Measurements from ENCODE around the gene SH2D3C. TPM values are rescaled to one million over a fixed set of nuclear protein-coding genes. Genes with fewer than 3 reads are reported as not detected.

The SH2D3C gene
- 0.77 and 4.1 TPM in 2 replicates for total RNA-seq (2011; cell fraction: chromatin; rRNA removed; ENCODE audit: low replicate concordance)
- 0.92 and 1.2 TPM in 2 replicates for total RNA-seq (2011; cell fraction: nucleolus; rRNA removed)
- 0.88 and 1.3 TPM in 2 replicates for total RNA-seq (2011; cell fraction: nucleoplasm; rRNA removed)
- total RNA-seq (2014; rRNA removed), result 0.29 and 1.2 TPM in 2 replicates
- total RNA-seq (2014; rRNA removed; fragmentation: Illumina TruSeq; extraction: Trizol), result 0.11 and 0.19 TPM in 2 replicates
- total RNA-seq (2015; rRNA removed; fragmentation: Illumina TruSeq; extraction: Trizol), result 0.29 and 0.34 TPM in 2 replicates
- total RNA-seq (2021), result 0.83 and 0.89 TPM in 2 replicates
- polyA plus RNA-seq (2011; rRNA removed), result 0.22 and 1.3 TPM in 2 replicates
- 0.86 and 1.3 TPM in 2 replicates for polyA plus RNA-seq (2011; cell fraction: cytosol; rRNA removed)
- polyA plus RNA-seq (2011; cell fraction: nucleus; rRNA removed), result 1.5 TPM in 2 replicates
- 1.2 and 2.2 TPM in 2 replicates for polyA plus RNA-seq (2012)
- 0.19 and 0.29 TPM in 2 replicates for polyA plus RNA-seq (2014; fragmentation: Illumina TruSeq; extraction: Trizol)
- polyA plus RNA-seq (2014; fragmentation: Nextera tagmentation; extraction: Ambion mirVana), result under 1 TPM in 1 of 2 experiments, not detected in 1; 0.03 TPM
- 0.21 and 0.38 TPM in 2 replicates for polyA plus RNA-seq (2014; rRNA removed)
- polyA minus RNA-seq (2011; rRNA and poly(A)+ RNA removed), result 0.42 and 0.46 TPM in 2 replicates
- polyA minus RNA-seq (2011; cell fraction: cytosol; rRNA and poly(A)+ RNA removed), result 2.4 TPM in 1 of 2 replicates, not detected in the other
- polyA minus RNA-seq (2011; cell fraction: nucleus; rRNA and poly(A)+ RNA removed), result 0.94 and 1.00 TPM in 2 replicates
- percentile 30 among the genes with signal in this experiment for Bru-seq, nascent RNA
- percentile 23 among the genes with signal in this experiment for BruChase-seq, experiment 1, labeled RNA remaining after a 2-hour chase
- percentile 25 among the genes with signal in this experiment for BruChase-seq, experiment 2, labeled RNA remaining after a 6-hour chase
- long read RNA-seq, experiment 1, partial matches to known transcripts, result 1 of 1 reads
- long read RNA-seq, experiment 1, other reads (novel, unspliced or antisense), result 0 of 1 reads
- long read RNA-seq, experiment 2, partial matches to known transcripts, result 1 of 1 reads
- long read RNA-seq, experiment 2, other reads (novel, unspliced or antisense), result 0 of 1 reads
- long read RNA-seq, experiment 3, result 0 reads

- Histone ChIP-seq H2AFZ (ENCODE audit: low read depth, low read length) (peak within 1 kb of the TSS; percentile 3; the same call in 1 of the 2 replicates), H3K4me1 (replicated peaks in 1 of 2; ENCODE audit: control insufficient read depth in 2 of 2, insufficient read depth in 2 of 2, low read length in 2 of 2) (peaks cover 24 to 48% of the 10 kb centered on the region in 2 experiments), H3K4me2 (ENCODE audit: insufficient read depth, low read length) (peak within 1 kb of the TSS; percentile 6; the same call in 1 of the 2 replicates), H3K79me2 (ENCODE audit: control insufficient read depth, insufficient read depth, low read length) (no peaks in the 10 kb centered on the region), H4K20me1 (replicated peaks; ENCODE audit: control insufficient read depth, insufficient read depth, low read length) (no peaks in the 10 kb centered on the region), H3K27me3 (ENCODE audit: control insufficient read depth in 2 of 2, insufficient read depth in 2 of 2, low read length in 2 of 2) (no peaks in the 10 kb centered on the region), H3K9me3 (replicated peaks; ENCODE audit: control insufficient read depth, insufficient read depth, low read depth, low read length) (no peaks in the 10 kb centered on the region), H3K27ac (ENCODE audit: extremely low read depth, low read depth, low read length) (no peak within 1 kb of the TSS; the same call in 2 of the 3 replicates), H3K4me3 (no peak within 1 kb of the TSS), H3K9ac (ENCODE audit: insufficient read depth in 1 of 2, low read depth in 2 of 2, low read length in 2 of 2) (peak within 1 kb of the TSS; percentile 4 to 75; a peak in 3 of 4 replicates), H3K9me1 (ENCODE audit: control insufficient read depth, insufficient read depth, low read length) (no peaks in the 10 kb centered on the region), H3K36me3 (ENCODE audit: control insufficient read depth, insufficient read depth, low read length) (no peaks in the 10 kb centered on the region)
- intact Hi-C loops (cut with micrococcal nuclease) (no loop called here), in situ Hi-C loops (cut with MboI) (no loop called here)
- ATAC-seq (peak; percentile 78), DNase-seq (ENCODE audit: extremely low read depth in 1 of 4, low spot score in 3 of 4) (peak in 3 of 4 experiments; percentile 37 to 46 (median 44)), FAIRE-seq (peak; percentile 68)
- ChIA-PET CTCF (ENCODE audit: low intra/inter-chr PET ratio) (no interaction called here), POLR2A (interaction anchor here (1.1 kb wide), 1 partner anchor 12 kb away, joined by 4 read pairs; no protein-coding TSS in a partner anchor)
- BruUV-seq (replicated peaks), result no TSS peak
- 29% methylated on average over 13 of the region's 13 CpGs for WGBS (ENCODE audit: insufficient coverage, low coverage, missing lambda C conversion rate)
- TF ChIP-seq SMARCA4 (IDR thresholded peaks at IDR 0.05) (no peak), ARID3A (IDR thresholded peaks at IDR 0.05; ENCODE audit: borderline replicate concordance, low read depth, low read length) (no peak), MTA3 (IDR thresholded peaks at IDR 0.05; ENCODE audit: borderline replicate concordance) (no peak), TAF9B (IDR thresholded peaks at IDR 0.05; ENCODE audit: partially characterized antibody) (no peak), HMBOX1 (IDR thresholded peaks at IDR 0.05) (no peak), ZFP1 (CRISPR knock-in tag; IDR thresholded peaks at IDR 0.05) (no peak), DDX20 (tag; IDR thresholded peaks at IDR 0.05; ENCODE audit: low read depth) (no peak), DACH1 (IDR thresholded peaks at IDR 0.05; ENCODE audit: partially characterized antibody) (no peak), ZNF592 (IDR thresholded peaks at IDR 0.05) (no peak), ARID2 (IDR thresholded peaks at IDR 0.05) (no peak)
These were observed at the start of gene SH2D3C for GRCh38 chr9:127778280-127779135. TSS of gene SH2D3C (minus strand) at chr9:127778666. CDS start at chr9:127778627, 39 bp downstream.

Measured in K562 (cell line).